ENCODE measurements around the gene CLIC5. TPM values are rescaled to one million over a fixed set of nuclear protein-coding genes. Genes with fewer than 3 reads are reported as not detected.

CLIC5 gene
- total RNA-seq, 1 donor: not detected

DNA sequence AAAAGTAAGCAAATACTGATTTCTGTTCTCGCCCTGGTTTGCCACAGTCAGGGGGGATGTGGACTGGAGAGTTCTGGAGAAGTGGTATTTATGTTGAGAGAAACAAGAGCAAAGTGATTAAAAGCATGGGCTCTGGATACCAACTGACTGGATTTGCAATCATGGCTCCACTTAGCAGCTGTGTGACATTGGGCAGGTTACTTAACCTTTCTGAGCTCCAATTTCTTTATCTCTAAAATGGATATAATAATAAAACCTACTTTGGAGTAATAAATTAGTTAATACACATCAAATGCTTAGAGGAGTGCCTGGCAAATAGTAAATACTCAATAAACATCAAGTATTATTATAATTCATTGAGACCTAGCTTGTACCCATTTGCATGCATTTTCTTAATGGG is 111.7 kb downstream of the CLIC5 start:
- H3K4me3 ChIP-seq (ENCODE audit: low read depth, low read length): no peak overlapping the region
- no peak for DNase-seq (ENCODE audit: low read depth)
- no peak for TF ChIP-seq CTCF (IDR thresholded peaks at IDR 0.05; ENCODE audit: insufficient read depth, low read depth, low read length)

DNA sequence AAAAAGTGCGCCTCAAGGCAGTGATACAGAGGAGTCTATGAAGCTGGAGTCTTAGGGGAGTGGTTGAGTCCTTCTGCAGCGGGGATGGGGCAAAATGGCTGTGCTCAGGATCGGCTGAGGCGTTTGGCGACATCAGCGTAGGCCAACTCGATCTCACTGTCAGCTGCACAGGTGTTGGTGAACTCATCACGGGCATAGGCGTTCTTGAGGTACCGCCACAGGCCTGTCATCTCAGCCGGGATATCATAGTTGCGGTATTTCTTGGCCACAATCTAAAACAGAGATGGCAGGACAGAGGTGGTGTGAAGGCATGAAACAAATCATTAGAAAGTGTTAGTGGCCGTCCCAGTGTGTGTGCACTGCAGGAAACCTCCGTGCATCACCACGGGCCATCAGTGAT is 112.7 kb downstream of the CLIC5 start:
- no peak overlapping the region for H3K4me3 ChIP-seq (ENCODE audit: low read depth, low read length)
- no peak for TF ChIP-seq CTCF (IDR thresholded peaks at IDR 0.05; ENCODE audit: insufficient read depth, low read depth, low read length)
- DNase-seq (ENCODE audit: low read depth): no peak

DNA sequence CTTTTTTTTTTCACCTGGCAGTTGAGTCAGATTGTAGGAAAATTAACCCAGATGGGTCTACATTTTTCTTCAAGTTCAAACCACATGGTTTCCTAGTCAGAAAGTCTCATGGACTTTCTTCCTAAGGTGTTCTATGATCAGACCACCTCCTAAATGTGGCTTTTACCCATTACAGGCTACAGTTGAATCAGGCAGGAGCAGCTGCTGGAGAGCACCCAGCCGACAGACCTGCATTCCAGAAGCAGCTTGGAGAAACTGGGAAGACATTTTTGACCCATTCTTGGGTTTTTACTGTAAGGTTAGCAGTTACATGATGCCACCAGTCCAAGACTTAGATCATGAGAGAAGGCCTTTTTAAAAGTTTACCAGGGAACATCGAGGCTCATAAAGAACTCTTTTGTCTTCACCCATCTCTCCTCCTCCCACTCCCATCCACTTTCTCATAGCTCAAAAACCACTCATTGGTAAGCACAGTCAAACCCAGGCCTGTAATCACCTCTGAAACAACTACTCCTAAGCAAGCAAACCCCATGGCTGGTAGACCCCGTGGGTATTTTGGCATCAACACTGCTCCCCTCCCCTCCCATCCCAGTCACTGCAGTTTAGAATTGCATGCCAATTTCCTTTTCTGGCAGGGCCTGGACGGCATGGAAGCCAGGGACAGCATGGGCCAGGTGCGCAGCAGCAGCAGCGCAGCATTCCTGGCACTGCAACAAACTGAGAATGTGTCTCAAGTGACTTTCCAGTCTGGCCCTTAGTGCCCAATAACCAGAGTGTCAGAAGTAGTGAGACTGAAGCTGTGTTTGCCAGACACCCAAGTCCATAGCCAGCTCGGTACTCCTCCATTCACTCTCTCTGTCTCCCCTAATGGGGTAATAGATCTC is 113.7 kb downstream of the CLIC5 start:
- no peak for DNase-seq (ENCODE audit: low read depth)
- no peak overlapping the region for H3K4me3 ChIP-seq (ENCODE audit: low read depth, low read length)
- no peak for TF ChIP-seq CTCF (IDR thresholded peaks at IDR 0.05; ENCODE audit: insufficient read depth, low read depth, low read length)

DNA sequence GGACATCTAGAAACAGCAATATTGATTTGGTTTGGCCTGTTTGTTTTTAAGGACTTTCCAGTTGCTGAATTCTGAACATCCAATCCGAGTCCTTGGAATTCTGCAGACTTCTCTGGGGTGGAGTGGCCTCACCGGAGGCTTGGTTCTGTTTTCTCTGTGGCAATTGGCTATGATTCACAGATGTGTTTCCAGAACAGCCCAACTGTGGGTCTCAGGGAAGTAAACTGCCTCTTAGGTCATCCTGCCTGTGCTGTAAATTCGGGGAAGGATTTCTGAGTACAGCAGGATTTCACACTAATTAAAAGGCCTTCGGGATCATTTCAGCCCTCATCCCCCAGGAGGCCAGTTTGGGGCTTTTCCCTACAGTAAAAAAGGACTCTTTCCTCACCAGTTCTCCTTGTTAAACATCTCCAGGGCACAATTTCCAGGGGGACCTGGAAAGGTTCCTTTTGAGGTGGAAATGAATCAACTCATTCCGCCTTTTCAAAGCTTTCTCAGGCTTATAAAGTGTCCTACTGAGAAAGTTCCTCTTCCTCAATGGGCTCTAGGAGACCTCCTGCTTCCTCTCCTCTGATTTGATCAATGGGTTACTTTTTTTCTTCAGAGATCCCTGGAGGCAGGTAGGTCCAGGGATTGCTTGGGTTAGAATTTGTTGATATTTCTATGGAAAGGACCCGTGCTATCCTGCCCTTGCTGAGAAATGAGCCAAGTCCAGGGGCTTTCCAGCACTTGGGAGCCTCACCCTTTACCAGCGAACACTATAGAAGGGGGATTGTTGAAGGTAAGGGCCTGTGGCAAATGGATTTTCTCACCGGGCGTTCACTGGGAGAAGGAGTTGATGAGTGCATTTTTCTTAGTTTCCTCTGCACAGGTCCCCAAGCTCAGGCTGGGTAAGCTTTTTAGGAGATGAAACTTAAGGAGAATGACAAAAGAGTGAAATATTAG is 114.6 kb downstream of the CLIC5 start:
- DNase-seq (ENCODE audit: low read depth): peak; percentile 53
- no peak for TF ChIP-seq CTCF (IDR thresholded peaks at IDR 0.05; ENCODE audit: insufficient read depth, low read depth, low read length)

GRCh38 chr6:45899683-45899946 is 116.0 kb downstream of the CLIC5 start:
- DNase-seq (ENCODE audit: low read depth): no peak
- TF ChIP-seq CTCF (IDR thresholded peaks at IDR 0.05; ENCODE audit: insufficient read depth, low read depth, low read length): no peak
- H3K4me3 ChIP-seq (ENCODE audit: low read depth, low read length): no peak overlapping the region

More for the DNA sequence above, 114.6 kb downstream of the CLIC5 start:
- no peak overlapping the region for H3K4me3 ChIP-seq (ENCODE audit: low read depth, low read length)

- no peak overlapping the region for H3K4me3 ChIP-seq (ENCODE audit: low read depth, low read length)
- no peak for DNase-seq (ENCODE audit: low read depth)
- no peak for TF ChIP-seq CTCF (IDR thresholded peaks at IDR 0.05; ENCODE audit: insufficient read depth, low read depth, low read length)
Observed at GRCh38 chr6:45898941-45899682, 116.5 kb downstream of the CLIC5 start.
